ENCODE results near the gene FAM114A1. TPM values are rescaled to one million over a fixed set of nuclear protein-coding genes. Genes with fewer than 3 reads are reported as not detected.

The FAM114A1 gene
- polyA plus RNA-seq, 3 donors = 3.2 to 12.0 (median 4.1) TPM

GRCh38 chr4:38935391-38936073 is 67.9 kb downstream of the FAM114A1 start:
- no peaks in the 10 kb centered on the region for H3K4me1 ChIP-seq (ENCODE audit: control insufficient read depth in 1 of 2, insufficient read depth in 2 of 2, low read length in 2 of 2)
- WGBS (ENCODE audit: insufficient coverage) = no CpG with 5 or more reads among the region's 5 CpGs

GRCh38 chr4:38939165-38939564 is 71.6 kb downstream of the FAM114A1 start:
- WGBS (ENCODE audit: insufficient coverage) = no CpG with 5 or more reads among the region's 1 CpG
- Mint-ChIP-seq H3K27ac (no peak overlapping the region), H3K36me3 (peaks cover 59 to 79% of the 10 kb centered on the region in 2 donors), H3K9me3 (no peaks in the 10 kb centered on the region), H3K4me3 (no peak overlapping the region), H3K4me1 (no peaks in the 10 kb centered on the region), H3K27me3 (ENCODE audit: low read depth in 3 of 3) (no peaks in the 10 kb centered on the region)
- no peak overlapping the region for H3K4me3 ChIP-seq (replicated peaks in 1 of 3; ENCODE audit: low read depth in 2 of 3, low read length in 3 of 3)
- intact Hi-C loops (cut with micrococcal nuclease) = no loop called here
- no peak overlapping the region for H3K9ac ChIP-seq (ENCODE audit: insufficient read depth, low read length, poor library complexity, severe bottlenecking)
- H2AFZ ChIP-seq (ENCODE audit: insufficient read depth, low read depth, low read length, poor library complexity, severe bottlenecking) = no peak overlapping the region
- H3K27ac ChIP-seq (ENCODE audit: low read depth in 1 of 2, low read length in 2 of 2) = no peak overlapping the region
- no peaks in the 10 kb centered on the region for H3K4me1 ChIP-seq (ENCODE audit: control insufficient read depth in 1 of 2, insufficient read depth in 2 of 2, low read length in 2 of 2)
- no peaks in the 10 kb centered on the region for H3K79me2 ChIP-seq (ENCODE audit: insufficient read depth, low read length)
- H3K36me3 ChIP-seq (replicated peaks in 1 of 2; ENCODE audit: control insufficient read depth in 1 of 2, insufficient read depth in 2 of 2, low read length in 2 of 2) = peaks cover 22 to 88% of the 10 kb centered on the region in 2 donors
- H3K27me3 ChIP-seq (ENCODE audit: control insufficient read depth in 2 of 2, insufficient read depth in 2 of 2, low read length in 2 of 2) = no peaks in the 10 kb centered on the region
- TF ChIP-seq CTCF (IDR thresholded peaks at IDR 0.05) = no peak
- H3K9me3 ChIP-seq (replicated peaks in 1 of 2; ENCODE audit: control insufficient read depth in 1 of 2, insufficient read depth in 1 of 2, low read length in 2 of 2) = no peaks in the 10 kb centered on the region
- no peak for DNase-seq
- no peaks in the 10 kb centered on the region for H4K20me1 ChIP-seq (ENCODE audit: insufficient read depth, low read length)
- no peak overlapping the region for H3K4me2 ChIP-seq (replicated peaks; ENCODE audit: extremely low read depth, low read length, poor library complexity, severe bottlenecking)

More at GRCh38 chr4:38935391-38936073, 67.9 kb downstream of the FAM114A1 start:
- Histone ChIP-seq H3K9ac (ENCODE audit: insufficient read depth, low read length, poor library complexity, severe bottlenecking) (no peak overlapping the region), H3K4me2 (replicated peaks; ENCODE audit: extremely low read depth, low read length, poor library complexity, severe bottlenecking) (no peak overlapping the region), H3K27me3 (ENCODE audit: control insufficient read depth in 2 of 2, insufficient read depth in 2 of 2, low read length in 2 of 2) (no peaks in the 10 kb centered on the region), H3K4me3 (replicated peaks in 1 of 3; ENCODE audit: low read depth in 2 of 3, low read length in 3 of 3) (no peak overlapping the region), H3K9me3 (replicated peaks in 1 of 2; ENCODE audit: control insufficient read depth in 1 of 2, insufficient read depth in 1 of 2, low read length in 2 of 2) (no peaks in the 10 kb centered on the region), H2AFZ (ENCODE audit: insufficient read depth, low read depth, low read length, poor library complexity, severe bottlenecking) (no peak overlapping the region), H3K27ac (ENCODE audit: low read depth in 1 of 2, low read length in 2 of 2) (no peak overlapping the region), H3K79me2 (ENCODE audit: insufficient read depth, low read length) (no peaks in the 10 kb centered on the region), H4K20me1 (ENCODE audit: insufficient read depth, low read length) (no peaks in the 10 kb centered on the region), H3K36me3 (replicated peaks in 1 of 2; ENCODE audit: control insufficient read depth in 1 of 2, insufficient read depth in 2 of 2, low read length in 2 of 2) (peaks cover 28 to 87% of the 10 kb centered on the region in 2 donors)
- Mint-ChIP-seq H3K36me3 (peaks cover 57 to 83% of the 10 kb centered on the region in 2 donors), H3K4me3 (no peak overlapping the region), H3K4me1 (no peaks in the 10 kb centered on the region), H3K9me3 (no peaks in the 10 kb centered on the region), H3K27me3 (ENCODE audit: low read depth in 3 of 3) (peaks cover 0 to 1% (median 0%) of the 10 kb centered on the region in 3 donors), H3K27ac (peak overlapping the region in 1 of 7 donors; percentile 6)
- no peak for DNase-seq
- no peak for TF ChIP-seq CTCF (IDR thresholded peaks at IDR 0.05)
- intact Hi-C loops (cut with micrococcal nuclease) = no loop called here
